GM18502 (cell line): Measurements from ENCODE around the gene AAMDC.
"Not testable (repeated sequence)": the region's sequence is repeated elsewhere in the genome, so short reads cannot be mapped to it uniquely, and the experiment has no call there.

ENCODE experiments used
- ATAC-seq: cut with Tn5 transposase; IDR thresholded peaks from one replicate; pipeline ENCODE4 v1.9.1; 2021; ENCODE audit warnings: mild to moderate bottlenecking; ENCODE audit not compliant: unreplicated experiment, poor library complexity

AAMDC gene

GRCh38 chr11:77882396-77882795 is 61.5 kb downstream of the AAMDC start:
- ATAC-seq, result no peak

GRCh38 chr11:77883775-77884174 is 62.8 kb downstream of the AAMDC start:
- no peak for ATAC-seq

GRCh38 chr11:77884186-77884828 is 63.4 kb downstream of the AAMDC start:
- no peak for ATAC-seq

GRCh38 chr11:77884829-77885190 is 63.9 kb downstream of the AAMDC start:
- no peak for ATAC-seq

GRCh38 chr11:77886401-77886800 is 65.5 kb downstream of the AAMDC start:
- ATAC-seq, result no peak

- ATAC-seq, result not testable (repeated sequence)
These were observed 68.1 kb downstream of the AAMDC start for GRCh38 chr11:77889045-77889444.

- not testable (repeated sequence) for ATAC-seq
These were observed 69.2 kb downstream of the AAMDC start for GRCh38 chr11:77890100-77890614.

- ATAC-seq, result not testable (repeated sequence)
These were observed 69.7 kb downstream of the AAMDC start for GRCh38 chr11:77890619-77891056.

GRCh38 chr11:77891256-77891655 is 70.3 kb downstream of the AAMDC start:
- not testable (repeated sequence) for ATAC-seq

GRCh38 chr11:77891703-77892102 is 70.8 kb downstream of the AAMDC start:
- ATAC-seq, result not testable (repeated sequence)

GRCh38 chr11:77894949-77895348 is 74.0 kb downstream of the AAMDC start:
- not testable (repeated sequence) for ATAC-seq

GRCh38 chr11:77908835-77909234 is 87.9 kb downstream of the AAMDC start:
- ATAC-seq, result no peak

GRCh38 chr11:77909277-77909676 is 88.3 kb downstream of the AAMDC start:
- ATAC-seq, result no peak

GRCh38 chr11:77910828-77911227 is 89.9 kb downstream of the AAMDC start:
- ATAC-seq, result not testable (repeated sequence)

- not testable (repeated sequence) for ATAC-seq
These were observed 92.8 kb downstream of the AAMDC start for GRCh38 chr11:77913608-77914306.

- ATAC-seq, result not testable (repeated sequence)
These were observed 93.4 kb downstream of the AAMDC start for GRCh38 chr11:77914307-77914791.

- ATAC-seq, result not testable (repeated sequence)
These were observed 96.8 kb downstream of the AAMDC start for GRCh38 chr11:77917713-77918112.
